ENCODE measurements around the gene ARMH3.

GRCh38 chr10:101895781-101896180, 160.2 kb downstream of the ARMH3 start:
- TF ChIP-seq, protein P1, sequence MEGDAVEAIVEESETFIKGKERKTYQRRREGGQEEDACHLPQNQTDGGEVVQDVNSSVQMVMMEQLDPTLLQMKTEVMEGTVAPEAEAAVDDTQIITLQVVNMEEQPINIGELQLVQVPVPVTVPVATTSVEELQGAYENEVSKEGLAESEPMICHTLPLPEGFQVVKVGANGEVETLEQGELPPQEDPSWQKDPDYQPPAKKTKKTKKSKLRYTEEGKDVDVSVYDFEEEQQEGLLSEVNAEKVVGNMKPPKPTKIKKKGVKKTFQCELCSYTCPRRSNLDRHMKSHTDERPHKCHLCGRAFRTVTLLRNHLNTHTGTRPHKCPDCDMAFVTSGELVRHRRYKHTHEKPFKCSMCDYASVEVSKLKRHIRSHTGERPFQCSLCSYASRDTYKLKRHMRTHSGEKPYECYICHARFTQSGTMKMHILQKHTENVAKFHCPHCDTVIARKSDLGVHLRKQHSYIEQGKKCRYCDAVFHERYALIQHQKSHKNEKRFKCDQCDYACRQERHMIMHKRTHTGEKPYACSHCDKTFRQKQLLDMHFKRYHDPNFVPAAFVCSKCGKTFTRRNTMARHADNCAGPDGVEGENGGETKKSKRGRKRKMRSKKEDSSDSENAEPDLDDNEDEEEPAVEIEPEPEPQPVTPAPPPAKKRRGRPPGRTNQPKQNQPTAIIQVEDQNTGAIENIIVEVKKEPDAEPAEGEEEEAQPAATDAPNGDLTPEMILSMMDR (IDR thresholded peaks at IDR 0.05) = no peak
- TF ChIP-seq POLR2A (IDR thresholded peaks at IDR 0.05; ENCODE audit: low read depth) = no peak

Data from esophagus muscularis mucosa (tissue), 3 donors.